Lower lobe of right lung (tissue), 2 donors: ENCODE data around the gene NKD2. TPM values are rescaled to one million over a fixed set of nuclear protein-coding genes. Genes with fewer than 3 reads are reported as not detected.
"Not testable (repeated sequence)": the region's sequence is repeated elsewhere in the genome, so short reads cannot be mapped to it uniquely, and the experiment has no call there.

ENCODE experiments used
- ATAC-seq, 2 donors: fragments of 200-7000 bp; cut with Tn5 transposase; one replicate each; pipeline ENCODE4 v1.9.1; 2020 to 2022; ENCODE audit warnings: mild to moderate bottlenecking in 2 of 2, moderate library complexity in 2 of 2
- DNase-seq: peaks from one replicate; pipeline ENCODE4 v3.0.0-alpha.2; 2020
- H3K27ac ChIP-seq: fragments of 200-600 bp; one replicate; pipeline ENCODE4 v1.8.0; 2022
- H3K27me3 ChIP-seq: fragments of 200-600 bp; one replicate; pipeline ENCODE4 v1.8.0; 2022; ENCODE audit warnings: low read depth
- H3K36me3 ChIP-seq: fragments of 200-600 bp; one replicate; pipeline ENCODE4 v1.8.0; 2022; ENCODE audit warnings: mild to moderate bottlenecking
- H3K4me1 ChIP-seq: fragments of 200-600 bp; one replicate; pipeline ENCODE4 v1.8.0; 2022
- H3K4me3 ChIP-seq: fragments of 200-600 bp; one replicate; pipeline ENCODE4 v1.8.0; 2022; ENCODE audit warnings: mild to moderate bottlenecking
- H3K9me3 ChIP-seq: fragments of 200-600 bp; one replicate; pipeline ENCODE4 v1.8.0; 2022
- CTCF ChIP-seq: fragments of 200-600 bp; IDR thresholded peaks from one replicate; pipeline ENCODE4 v1.8.0; 2022; ENCODE audit warnings: antibody characterized with exemption, mild to moderate bottlenecking
- intact Hi-C: fragments of 100-400 bp; cut with DNase I; formaldehyde crosslinking; loops from one replicate; pipeline ENCODE4 v1.11.0; 2022
- total RNA-seq: library from RNA; stranded (reverse); fragmentation: NEBNext Ultra II Directional; extraction: Animal tissue kit (Norgen Biotek cat#: 25700); gene quantifications from one replicate; pipeline ENCODE4 v1.2.1, GENCODE V29; 2021
- donor health status: DM: no; HTN: yes; CAD: no; lungs with severe emphysema.

NKD2 gene
- total RNA-seq, 1 donor from 2014 or later, result 24.1 TPM

- H3K27ac ChIP-seq, result peak overlapping the region; percentile 76
These were observed 10.9 kb upstream of the NKD2 start for GRCh38 chr5:997711-998110.

GRCh38 chr5:998246-999031 lies 10.2 kb upstream of the NKD2 start:
- no peak for TF ChIP-seq CTCF
- Histone ChIP-seq H3K27ac (peak overlapping the region; percentile 76), H3K36me3 (no peaks in the 10 kb centered on the region), H3K27me3 (no peaks in the 10 kb centered on the region), H3K4me3 (no peak overlapping the region), H3K4me1 (peaks cover 14% of the 10 kb centered on the region), H3K9me3 (no peaks in the 10 kb centered on the region)
- ATAC-seq (peak; percentile 17 to 25), DNase-seq (peak; percentile 37)
- intact Hi-C loops, result no loop called here

More at GRCh38 chr5:997711-998110, 10.9 kb upstream of the NKD2 start:
- TF ChIP-seq CTCF, result no peak
- no peaks in the 10 kb centered on the region for H3K9me3 ChIP-seq
- ATAC-seq (no peak), DNase-seq (peak; percentile 26)
- H3K36me3 ChIP-seq, result no peaks in the 10 kb centered on the region
- intact Hi-C loops, result no loop called here
- H3K27me3 ChIP-seq, result no peaks in the 10 kb centered on the region
- H3K4me1 ChIP-seq, result peaks cover 10% of the 10 kb centered on the region
- H3K4me3 ChIP-seq, result no peak overlapping the region

GRCh38 chr5:999032-999501 lies 9.5 kb upstream of the NKD2 start:
- Histone ChIP-seq H3K27ac (peak overlapping the region; percentile 62), H3K36me3 (no peaks in the 10 kb centered on the region), H3K9me3 (no peaks in the 10 kb centered on the region), H3K27me3 (no peaks in the 10 kb centered on the region), H3K4me3 (no peak overlapping the region), H3K4me1 (peaks cover 20% of the 10 kb centered on the region)
- ATAC-seq (peak; percentile 29 to 50), DNase-seq (peak; percentile 39)
- intact Hi-C loops, result no loop called here
- TF ChIP-seq CTCF, result no peak

GRCh38 chr5:999724-1000123 lies 8.9 kb upstream of the NKD2 start:
- Histone ChIP-seq H3K9me3 (no peaks in the 10 kb centered on the region), H3K36me3 (no peaks in the 10 kb centered on the region), H3K27ac (peak overlapping the region; percentile 62), H3K4me3 (no peak overlapping the region), H3K4me1 (peaks cover 25% of the 10 kb centered on the region), H3K27me3 (no peaks in the 10 kb centered on the region)
- intact Hi-C loops, result no loop called here
- no peak for TF ChIP-seq CTCF
- DNase-seq (no peak), ATAC-seq (no peak)

GRCh38 chr5:1000329-1000728 lies 8.3 kb upstream of the NKD2 start:
- Histone ChIP-seq H3K36me3 (no peaks in the 10 kb centered on the region), H3K9me3 (no peaks in the 10 kb centered on the region), H3K4me3 (no peak overlapping the region), H3K27me3 (peaks cover 2% of the 10 kb centered on the region), H3K27ac (no peak overlapping the region), H3K4me1 (peaks cover 29% of the 10 kb centered on the region)
- intact Hi-C loops, result no loop called here
- TF ChIP-seq CTCF, result no peak
- DNase-seq (peak; percentile 29), ATAC-seq (no peak)

- H3K4me1 ChIP-seq, result peaks cover 33% of the 10 kb centered on the region
- H3K4me3 ChIP-seq, intact Hi-C loops, H3K36me3 ChIP-seq, ATAC-seq, H3K27me3 ChIP-seq, H3K9me3 ChIP-seq, H3K27ac ChIP-seq: not testable (repeated sequence)
- peak; percentile 30 for DNase-seq
These were observed 7.8 kb upstream of the NKD2 start for GRCh38 chr5:1000831-1001230.
